Stimulated activated CD4-positive, alpha-beta T cell treated with anti-CD3 and anti-CD28 coated beads, TNF-alpha, amount 100 ng/mL, for 1 hour (primary cell): ENCODE data around the gene TST.

ENCODE experiments used
- DNase-seq, 3 donors: peaks; one replicate each; pipeline ENCODE4 v3.0.0-alpha.2; 2020; ENCODE audit warnings: low read depth in 3 of 3, low spot score in 1 of 3

Gene TST

GRCh38 chr22:36986242-36986821 lies 32.9 kb downstream of the TST start:
- peak in 1 of 3 donors; percentile 14 for DNase-seq

- DNase-seq = no peak
Measured at GRCh38 chr22:36985211-36985889, 33.9 kb downstream of the TST start.

- DNase-seq = no peak
Measured at GRCh38 chr22:36982136-36982535, 37.1 kb downstream of the TST start.

- DNase-seq = no peak
Measured at GRCh38 chr22:36981247-36981775, 37.9 kb downstream of the TST start.

- no peak for DNase-seq
Measured at GRCh38 chr22:36979016-36979910, 40.0 kb downstream of the TST start.

- peak; percentile 71 to 84 (median 79) for DNase-seq
Measured at GRCh38 chr22:36977947-36978660, 41.1 kb downstream of the TST start.

- peak; percentile 22 to 77 (median 41) for DNase-seq
Measured at GRCh38 chr22:36977401-36977861, 41.8 kb downstream of the TST start.

- no peak for DNase-seq
Measured at GRCh38 chr22:36976606-36977005, 42.6 kb downstream of the TST start.

GRCh38 chr22:36971341-36972125 lies 47.7 kb downstream of the TST start:
- no peak for DNase-seq

- no peak for DNase-seq
Measured at GRCh38 chr22:36968249-36968964, 50.8 kb downstream of the TST start.

GRCh38 chr22:36966851-36967540 lies 52.3 kb downstream of the TST start:
- DNase-seq = no peak

- no peak for DNase-seq
Measured at GRCh38 chr22:36965696-36966095, 53.6 kb downstream of the TST start.

- no peak for DNase-seq
Measured at GRCh38 chr22:36964106-36964505, 55.1 kb downstream of the TST start.

- no peak for DNase-seq
Measured at GRCh38 chr22:36963302-36963701, 55.9 kb downstream of the TST start.

GRCh38 chr22:36961626-36962025 lies 57.6 kb downstream of the TST start:
- no peak for DNase-seq
